H9 (cell line): Measurements from ENCODE around the gene MYO5C. TPM values are rescaled to one million over a fixed set of nuclear protein-coding genes. Genes with fewer than 3 reads are reported as not detected.

Experiments
- DNase-seq: peaks from one replicate; pipeline ENCODE4 v3.0.0-alpha.2; 2017
- H2AFZ ChIP-seq: one replicate; pipeline ENCODE4 v1.6.1; 2013; ENCODE audit warnings: mild to moderate bottlenecking, low read length, control low read depth, moderate library complexity
- H2AK5ac ChIP-seq: 2 replicates; pipeline ENCODE4 v1.6.1; 2013; ENCODE audit warnings: low read length, control low read depth, mixed read lengths; ENCODE audit not compliant: insufficient read length
- H2BK120ac ChIP-seq: one replicate; pipeline ENCODE4 v1.6.1; 2013; ENCODE audit warnings: low read depth, mild to moderate bottlenecking, low read length, control low read depth, inconsistent platforms; ENCODE audit not compliant: poor library complexity, severe bottlenecking
- H2BK12ac ChIP-seq: 2 replicates; pipeline ENCODE4 v1.6.1; 2013; ENCODE audit warnings: low read length, control low read depth, mixed read lengths, low read depth; ENCODE audit not compliant: insufficient read length
- H2BK15ac ChIP-seq: 2 replicates; pipeline ENCODE4 v1.6.1; 2013; ENCODE audit warnings: low read depth, low read length, control low read depth
- H2BK20ac ChIP-seq: one replicate; pipeline ENCODE4 v1.6.1; 2013; ENCODE audit warnings: low read depth, mild to moderate bottlenecking, low read length, control low read depth, inconsistent platforms; ENCODE audit not compliant: poor library complexity, severe bottlenecking
- H2BK5ac ChIP-seq: 2 replicates; pipeline ENCODE4 v1.6.1; 2013; ENCODE audit warnings: low read length, control low read depth, mixed read lengths; ENCODE audit not compliant: insufficient read length
- H3K14ac ChIP-seq: 2 replicates; pipeline ENCODE4 v1.6.1; 2013; ENCODE audit warnings: low read length, control low read depth; ENCODE audit not compliant: insufficient read depth
- H3K18ac ChIP-seq: 2 replicates; pipeline ENCODE4 v1.6.1; 2013; ENCODE audit warnings: low read depth, mild to moderate bottlenecking, mixed read lengths, low read length, control low read depth; ENCODE audit not compliant: insufficient read length
- H3K23ac ChIP-seq: 2 replicates; pipeline ENCODE4 v1.6.1; 2013; ENCODE audit warnings: low read length, control low read depth, mixed read lengths, low read depth; ENCODE audit not compliant: insufficient read length
- H3K23me2 ChIP-seq: 2 replicates; pipeline ENCODE4 v1.6.1; 2013; ENCODE audit warnings: low read depth, mild to moderate bottlenecking, mixed read lengths, low read length, control low read depth; ENCODE audit not compliant: insufficient read length, poor library complexity, severe bottlenecking
- H3K27ac ChIP-seq: 2 replicates; pipeline ENCODE4 v1.5.1; 2013; ENCODE audit warnings: low read length, control low read depth, mixed read lengths, low read depth; ENCODE audit not compliant: insufficient read length
- H3K27me3 ChIP-seq: 2 replicates; pipeline ENCODE4 v1.6.1; 2013; ENCODE audit warnings: low read length, control low read depth, inconsistent platforms; ENCODE audit not compliant: insufficient read depth
- H3K4ac ChIP-seq: 2 replicates; pipeline ENCODE4 v1.6.1; 2013; ENCODE audit warnings: low read depth, mild to moderate bottlenecking, control low read depth, inconsistent platforms, low read length, moderate library complexity
- H3K4me1 ChIP-seq: 2 replicates; pipeline ENCODE4 v1.6.1; 2013; ENCODE audit warnings: low read length, control low read depth, inconsistent platforms; ENCODE audit not compliant: insufficient read depth
- H3K4me2 ChIP-seq: 2 replicates; pipeline ENCODE4 v1.6.1; 2013; ENCODE audit warnings: low read length, control low read depth, mixed read lengths; ENCODE audit not compliant: insufficient read length, insufficient read depth
- H3K56ac ChIP-seq: 2 replicates; pipeline ENCODE4 v1.6.1; 2013; ENCODE audit warnings: low read depth, mild to moderate bottlenecking, mixed read lengths, low read length, control low read depth; ENCODE audit not compliant: insufficient read length
- H3K79me1 ChIP-seq: 2 replicates; pipeline ENCODE4 v1.6.1; 2013; ENCODE audit warnings: low read depth, mild to moderate bottlenecking, moderate library complexity, low read length, control low read depth, inconsistent platforms; ENCODE audit not compliant: insufficient read depth, poor library complexity, severe bottlenecking
- H3K79me2 ChIP-seq: 2 replicates; pipeline ENCODE4 v1.6.1; 2013; ENCODE audit warnings: low read length, control low read depth, inconsistent platforms; ENCODE audit not compliant: insufficient read depth
- H3K9ac ChIP-seq: 2 replicates; pipeline ENCODE4 v1.6.1; 2013; ENCODE audit warnings: low read length, control low read depth, mixed read lengths; ENCODE audit not compliant: insufficient read length; ENCODE audit errors: extremely low read depth
- H3K9me3 ChIP-seq: one replicate; pipeline ENCODE4 v1.6.1; 2013; ENCODE audit warnings: low read depth, low read length, inconsistent platforms; ENCODE audit not compliant: control insufficient read depth
- H3T11ph ChIP-seq: one replicate; pipeline ENCODE4 v1.6.1; 2013; ENCODE audit warnings: mild to moderate bottlenecking, low read length, control low read depth, inconsistent platforms
- H4K20me1 ChIP-seq: one replicate; pipeline ENCODE4 v1.6.1; 2013; ENCODE audit not compliant: control insufficient read depth, insufficient read length, insufficient read depth
- H4K5ac ChIP-seq: 2 replicates; pipeline ENCODE4 v1.6.1; 2013; ENCODE audit warnings: low read depth, mild to moderate bottlenecking, mixed read lengths, low read length, control low read depth; ENCODE audit not compliant: insufficient read length
- H4K8ac ChIP-seq: replicated peaks from 2 replicates; pipeline ENCODE4 v1.6.1; 2013; ENCODE audit warnings: low read length, control low read depth, mixed read lengths, low read depth; ENCODE audit not compliant: insufficient read length
- H4K91ac ChIP-seq: 2 replicates; pipeline ENCODE4 v1.6.1; 2013; ENCODE audit warnings: low read depth, mild to moderate bottlenecking, moderate library complexity, mixed read lengths, low read length, control low read depth; ENCODE audit not compliant: insufficient read length
- H3K27ac Mint-ChIP-seq, 3 experiments: 2 replicates in 2 of 3; 3 replicates in 1 of 3; pipeline ENCODE4 v1.8.0; 2020 to 2021; ENCODE audit warnings: mixed read lengths in 3 of 3, mild to moderate bottlenecking in 1 of 3, moderate library complexity in 1 of 3
- H3K27me3 Mint-ChIP-seq: 2 replicates; pipeline ENCODE4 v1.8.0; 2021; ENCODE audit warnings: low read depth, mild to moderate bottlenecking, moderate library complexity, mixed read lengths
- H3K36me3 Mint-ChIP-seq, 3 experiments: 2 replicates in 2 of 3; 3 replicates in 1 of 3; pipeline ENCODE4 v1.8.0; 2020 to 2021; ENCODE audit warnings: low read depth in 3 of 3, mixed read lengths in 3 of 3; ENCODE audit not compliant: insufficient read depth in 1 of 3
- H3K4me1 Mint-ChIP-seq, 2 experiments: 2 replicates each; pipeline ENCODE4 v1.8.0; 2020; ENCODE audit warnings: mixed read lengths in 2 of 2
- H3K4me3 Mint-ChIP-seq, 2 experiments: 2 replicates in 1 of 2; 3 replicates in 1 of 2; pipeline ENCODE4 v1.8.0; 2020 to 2021; ENCODE audit warnings: mild to moderate bottlenecking in 2 of 2, mixed read lengths in 2 of 2, moderate library complexity in 1 of 2
- H3K9me3 Mint-ChIP-seq, 2 experiments: 2 replicates in 1 of 2; 3 replicates in 1 of 2; pipeline ENCODE4 v1.8.0; 2020; ENCODE audit warnings: mild to moderate bottlenecking in 2 of 2, mixed read lengths in 2 of 2, moderate library complexity in 1 of 2
- WGBS: extraction: QIAGEN DNeasy Blood & Tissue Kit; methylation state at CpG from one replicate; pipeline ENCODE4 v1.1.7; 2013; ENCODE audit warnings: missing lambda C conversion rate, low lambda C conversion rate, mixed read lengths; ENCODE audit not compliant: insufficient read length; ENCODE audit errors: extremely low coverage; 5-methylcytosine and 5-hydroxymethylcytosine counted together
- total RNA-seq: library from RNA; stranded (reverse); gene quantifications from 2 replicates; pipeline ENCODE4 v1.2.1, GENCODE V29; 2021
- TF ChIP-seq, protein P1 (sequence below): fragments of 200-600 bp; sonication (generic); conservative IDR thresholded peaks from 3 replicates; pipeline ENCODE4 v1.8.0; 2021; ENCODE audit warnings: antibody characterized with exemption, mild to moderate bottlenecking

The MYO5C gene
- total RNA-seq, 1 experiment from 2014 or later = 22.2 TPM

- Histone ChIP-seq H3K79me2 (no peaks in the 10 kb centered on the region), H3K4me2 (no peak overlapping the region), H3K27ac (no peak overlapping the region), H3K4me1 (no peaks in the 10 kb centered on the region; the same call in 1 of the 2 replicates), H3K18ac (no peak overlapping the region), H3K27me3 (no peaks in the 10 kb centered on the region), H3K4ac (no peak overlapping the region), H4K5ac (no peak overlapping the region), H3K23me2 (no peaks in the 10 kb centered on the region), H4K20me1 (no peaks in the 10 kb centered on the region), H3K14ac (no peak overlapping the region), H4K8ac (no peak overlapping the region), H2BK120ac (no peak overlapping the region), H2BK12ac (no peak overlapping the region), H3K9me3 (no peaks in the 10 kb centered on the region), H2AK5ac (no peak overlapping the region), H3K9ac (no peak overlapping the region), H3K56ac (no peak overlapping the region), H2BK5ac (no peak overlapping the region), H2BK20ac (no peak overlapping the region), H3K79me1 (no peaks in the 10 kb centered on the region), H3K23ac (no peak overlapping the region), H3T11ph (no peak overlapping the region), H2AFZ (no peak overlapping the region), H2BK15ac (no peak overlapping the region), H4K91ac (no peak overlapping the region)
- TF ChIP-seq, protein P1, sequence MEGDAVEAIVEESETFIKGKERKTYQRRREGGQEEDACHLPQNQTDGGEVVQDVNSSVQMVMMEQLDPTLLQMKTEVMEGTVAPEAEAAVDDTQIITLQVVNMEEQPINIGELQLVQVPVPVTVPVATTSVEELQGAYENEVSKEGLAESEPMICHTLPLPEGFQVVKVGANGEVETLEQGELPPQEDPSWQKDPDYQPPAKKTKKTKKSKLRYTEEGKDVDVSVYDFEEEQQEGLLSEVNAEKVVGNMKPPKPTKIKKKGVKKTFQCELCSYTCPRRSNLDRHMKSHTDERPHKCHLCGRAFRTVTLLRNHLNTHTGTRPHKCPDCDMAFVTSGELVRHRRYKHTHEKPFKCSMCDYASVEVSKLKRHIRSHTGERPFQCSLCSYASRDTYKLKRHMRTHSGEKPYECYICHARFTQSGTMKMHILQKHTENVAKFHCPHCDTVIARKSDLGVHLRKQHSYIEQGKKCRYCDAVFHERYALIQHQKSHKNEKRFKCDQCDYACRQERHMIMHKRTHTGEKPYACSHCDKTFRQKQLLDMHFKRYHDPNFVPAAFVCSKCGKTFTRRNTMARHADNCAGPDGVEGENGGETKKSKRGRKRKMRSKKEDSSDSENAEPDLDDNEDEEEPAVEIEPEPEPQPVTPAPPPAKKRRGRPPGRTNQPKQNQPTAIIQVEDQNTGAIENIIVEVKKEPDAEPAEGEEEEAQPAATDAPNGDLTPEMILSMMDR = no peak
- 0 out of 7 replicates have a peak, but pooled peaks cover 0 to 6% (median 2%) of the 10 kb centered on the region in 3 experiments for H3K36me3 Mint-ChIP-seq
- WGBS = no CpG with 5 or more reads among the region's 1 CpG
- H3K4me3 Mint-ChIP-seq = no peak overlapping the region
- no peaks in the 10 kb centered on the region for H3K9me3 Mint-ChIP-seq
- no peaks in the 10 kb centered on the region for H3K27me3 Mint-ChIP-seq
- no peak for DNase-seq
- H3K27ac Mint-ChIP-seq = no peak overlapping the region
- H3K4me1 Mint-ChIP-seq = peaks cover 13 to 14% of the 10 kb centered on the region in 2 experiments
Measured at GRCh38 chr15:52344592-52344991, 49.0 kb upstream of the MYO5C start.
